GM19043 (cell line): ENCODE data around the gene DCAF5.

ENCODE experiments used
- ATAC-seq: cut with Tn5 transposase; IDR thresholded peaks from one replicate; pipeline ENCODE4 v1.9.1; 2021; ENCODE audit warnings: low read depth; ENCODE audit not compliant: unreplicated experiment

DCAF5 gene

GRCh38 chr14:69012256-69012953, 140.5 kb downstream of the DCAF5 start:
- ATAC-seq: no peak

DNA sequence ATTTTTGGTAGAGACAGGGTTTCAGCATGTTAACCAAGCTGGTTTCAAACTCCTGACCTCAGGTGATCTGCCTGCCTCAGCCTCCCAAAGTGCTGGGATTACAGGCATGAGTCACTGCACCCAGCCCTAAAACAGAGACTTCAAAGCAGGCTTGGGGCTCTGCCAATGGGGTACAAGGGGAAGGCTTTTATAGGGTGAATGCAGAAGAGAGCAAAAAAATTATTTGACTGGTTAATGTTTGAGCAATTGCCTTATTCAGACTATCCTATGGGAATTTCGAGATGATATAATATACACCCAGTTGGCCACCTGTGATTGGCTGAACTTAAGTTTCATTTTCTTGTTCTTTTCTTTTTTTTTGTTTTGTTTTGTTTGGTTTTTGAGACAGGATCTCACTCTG, 142.3 kb downstream of the DCAF5 start:
- ATAC-seq: no peak

DNA sequence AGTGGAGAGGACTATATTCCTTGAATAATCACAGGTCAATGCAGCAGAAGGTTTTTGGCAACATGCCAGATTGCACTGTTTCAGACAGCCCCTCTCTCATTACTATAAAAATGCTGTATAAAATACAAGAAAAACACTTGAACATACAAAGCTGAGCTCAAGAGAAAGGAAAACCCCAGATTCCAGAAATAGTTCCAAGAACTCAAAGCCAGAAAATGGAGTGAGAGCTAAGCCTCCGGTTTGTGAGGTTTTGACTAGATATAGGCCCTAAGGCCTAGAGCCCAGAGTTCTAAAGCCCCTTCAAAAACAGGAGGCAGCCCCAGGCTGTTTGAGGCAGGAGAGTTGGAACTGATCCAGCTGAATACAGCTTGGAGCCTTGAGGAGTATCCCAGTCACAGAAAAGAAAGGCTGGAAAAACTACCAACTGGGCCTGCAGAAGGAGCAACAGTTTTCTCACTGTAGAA, 144.5 kb downstream of the DCAF5 start:
- no peak for ATAC-seq

- no peak for ATAC-seq
Measured at GRCh38 chr14:69006346-69006745, 146.6 kb downstream of the DCAF5 start.

DNA sequence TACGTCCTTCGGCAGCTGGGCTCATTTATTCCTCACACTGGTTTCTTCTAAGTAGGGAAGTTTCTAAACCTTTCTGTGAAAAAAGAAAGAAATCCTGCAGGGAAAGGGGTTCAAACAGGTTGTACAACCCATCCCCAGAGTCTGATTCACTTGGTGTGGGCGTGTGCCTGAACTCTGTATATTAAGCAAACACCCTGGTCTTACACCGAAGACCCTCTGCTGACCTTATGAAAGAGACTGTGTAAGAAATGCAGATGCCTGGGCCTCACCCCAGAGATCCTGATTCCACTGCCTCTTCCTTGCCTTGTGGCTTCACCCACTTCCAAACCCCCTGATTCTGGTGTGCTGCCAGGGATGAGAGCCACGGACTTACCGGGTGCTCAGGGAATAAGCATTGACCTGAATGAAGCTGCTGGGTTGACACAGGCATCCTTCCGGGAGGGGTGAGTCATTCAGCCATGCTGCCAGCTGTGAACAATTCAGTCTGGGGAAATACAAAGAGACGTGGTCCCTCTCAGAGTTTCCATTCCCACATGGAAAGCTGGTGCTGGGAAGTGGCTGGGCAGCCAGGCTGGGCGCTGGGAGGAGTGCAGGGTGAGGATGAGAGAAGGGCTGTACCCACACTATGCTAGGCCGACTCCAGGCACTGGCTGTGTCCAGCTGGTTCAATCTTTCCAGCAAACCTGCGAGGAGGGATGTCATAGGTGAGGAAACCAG, 147.3 kb downstream of the DCAF5 start:
- no peak for ATAC-seq

DNA sequence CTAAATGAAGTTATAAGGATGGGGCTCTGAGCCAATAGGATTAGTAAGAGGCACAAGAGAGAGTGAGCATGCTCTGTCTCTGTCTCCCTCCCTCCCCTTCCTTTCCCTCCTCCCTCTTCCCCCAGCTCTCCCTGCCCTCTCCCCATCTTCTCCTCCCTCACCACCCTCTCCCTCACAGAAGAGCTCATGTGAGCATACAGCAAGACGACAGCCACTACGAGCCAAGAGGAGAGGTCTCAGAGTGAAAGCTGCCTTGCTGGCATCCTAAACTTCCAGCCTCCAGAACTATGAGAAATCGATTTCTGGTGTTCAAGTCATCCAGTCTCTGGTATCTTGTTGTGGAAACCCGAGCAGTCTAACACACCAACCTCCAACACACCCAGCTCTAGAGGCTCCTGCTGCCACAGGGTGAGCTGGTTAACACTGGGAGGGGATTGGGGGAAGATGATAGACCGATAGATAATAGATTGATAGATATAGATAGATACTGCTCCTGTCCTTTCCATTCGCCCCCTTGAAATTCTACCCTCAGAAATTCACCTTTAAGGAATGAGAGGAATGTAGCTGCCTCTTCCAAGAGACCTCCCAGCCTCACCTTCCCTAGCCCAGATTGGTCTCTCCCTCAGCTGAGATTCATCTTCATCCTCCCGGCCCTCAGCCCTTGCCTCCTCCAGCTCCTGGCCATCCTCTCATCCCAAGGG, 148.0 kb downstream of the DCAF5 start:
- no peak for ATAC-seq

DNA sequence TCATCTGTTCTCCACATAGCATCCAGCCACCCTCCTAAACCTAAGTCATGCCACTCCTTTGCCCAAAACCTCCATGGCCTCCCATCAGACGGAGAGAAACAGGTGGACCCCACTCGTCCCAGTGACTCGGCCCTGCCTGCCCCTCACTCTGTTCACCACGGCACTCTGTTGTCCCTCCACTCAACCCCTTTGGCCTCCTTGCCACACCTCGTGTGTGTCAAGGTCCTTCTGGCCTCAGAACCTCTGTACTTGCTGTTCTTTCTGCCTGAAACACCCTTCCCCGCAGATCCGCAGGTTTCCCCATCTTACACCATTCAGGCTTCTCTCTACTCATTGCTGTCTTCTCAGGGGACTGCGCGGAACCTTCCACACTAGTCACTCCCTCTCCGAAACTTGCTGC, 149.3 kb downstream of the DCAF5 start:
- ATAC-seq: no peak

DNA sequence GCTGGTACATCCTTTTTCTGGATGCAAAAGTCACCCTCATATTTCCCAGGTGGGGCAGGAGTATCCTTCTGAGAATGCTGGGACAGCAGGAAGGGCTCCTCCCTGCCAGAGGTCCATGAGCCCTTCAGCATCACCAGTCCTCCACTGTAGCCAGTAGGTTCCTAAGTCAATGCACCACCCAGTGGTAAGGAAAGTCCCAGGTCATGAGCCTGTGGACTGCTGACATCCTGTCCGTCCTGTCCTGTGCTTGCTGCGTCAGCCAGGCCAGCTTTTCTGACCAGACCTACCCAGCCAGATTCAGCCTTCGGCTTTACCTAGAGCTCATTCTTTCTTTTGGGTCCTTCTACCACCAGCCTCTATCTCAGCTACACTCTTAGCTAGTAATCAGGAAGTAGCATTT, 150.8 kb downstream of the DCAF5 start:
- no peak for ATAC-seq

GRCh38 chr14:69001375-69001774, 151.5 kb downstream of the DCAF5 start:
- ATAC-seq: no peak
